Activated CD4-positive, alpha-beta T cell treated with anti-CD3 and anti-CD28 coated beads, Interleukin-2, amount 10 ng/mL, durations not matched to agents 7 days and 5 days (primary cell): ENCODE data around the gene UNC13C. TPM values are rescaled to one million over a fixed set of nuclear protein-coding genes. Genes with fewer than 3 reads are reported as not detected.

ENCODE experiments used
- CTCF ChIA-PET: fragments of 350-600 bp; sonication (Branson Sonifier 250); formaldehyde crosslinking; loops from one replicate; lab custom pipeline; 2021; ENCODE audit warnings: antibody characterized with exemption; lab: Charles Lee
- POLR2A ChIA-PET: fragments of 350-600 bp; sonication (Branson Sonifier 250); formaldehyde crosslinking; loops from one replicate; lab custom pipeline; 2021; ENCODE audit warnings: antibody characterized with exemption; lab: Charles Lee
- DNase-seq: peaks from one replicate; pipeline ENCODE4 v3.0.0-alpha.2; 2020
- H3K27ac Mint-ChIP-seq: one replicate; pipeline ENCODE4 v1.8.0; 2021; ENCODE audit warnings: mild to moderate bottlenecking, moderate library complexity, mixed read lengths
- H3K27me3 Mint-ChIP-seq: one replicate; pipeline ENCODE4 v1.8.0; 2021; ENCODE audit warnings: mixed read lengths
- H3K36me3 Mint-ChIP-seq: one replicate; pipeline ENCODE4 v1.8.0; 2021; ENCODE audit warnings: low read depth, mixed read lengths
- H3K4me1 Mint-ChIP-seq: one replicate; pipeline ENCODE4 v1.8.0; 2021; ENCODE audit warnings: mixed read lengths
- H3K4me3 Mint-ChIP-seq: one replicate; pipeline ENCODE4 v1.8.0; 2021; ENCODE audit warnings: mild to moderate bottlenecking, moderate library complexity, mixed read lengths
- H3K9me3 Mint-ChIP-seq: one replicate; pipeline ENCODE4 v1.8.0; 2021; ENCODE audit warnings: mixed read lengths
- total RNA-seq, 2 experiments: library from RNA; stranded (reverse); gene quantifications; one replicate each; pipeline ENCODE4 v1.2.3, GENCODE V29; 2021

UNC13C gene
- total RNA-seq, 2 experiments from 2014 or later = not detected

GRCh38 chr15:54197995-54198394 lies 219.8 kb downstream of the UNC13C start:
- H3K9me3 Mint-ChIP-seq = peaks cover 2% of the 10 kb centered on the region

GRCh38 chr15:54206586-54207321 lies 228.5 kb downstream of the UNC13C start:
- H3K27me3 Mint-ChIP-seq = no peaks in the 10 kb centered on the region
- CTCF ChIA-PET = no interaction called here
- no peaks in the 10 kb centered on the region for H3K36me3 Mint-ChIP-seq
- no peak for DNase-seq
- no peaks in the 10 kb centered on the region for H3K9me3 Mint-ChIP-seq
- no peak overlapping the region for H3K27ac Mint-ChIP-seq
- POLR2A ChIA-PET = no interaction called here
- no peak overlapping the region for H3K4me3 Mint-ChIP-seq
- H3K4me1 Mint-ChIP-seq = no peaks in the 10 kb centered on the region

More at GRCh38 chr15:54197995-54198394, 219.8 kb downstream of the UNC13C start:
- ChIA-PET CTCF (no interaction called here), POLR2A (no interaction called here)
- no peak overlapping the region for H3K27ac Mint-ChIP-seq
- no peak overlapping the region for H3K4me3 Mint-ChIP-seq
- no peaks in the 10 kb centered on the region for H3K4me1 Mint-ChIP-seq
- no peaks in the 10 kb centered on the region for H3K27me3 Mint-ChIP-seq
- no peaks in the 10 kb centered on the region for H3K36me3 Mint-ChIP-seq
- no peak for DNase-seq

GRCh38 chr15:54208786-54209185 lies 230.5 kb downstream of the UNC13C start:
- CTCF ChIA-PET = no interaction called here
- no peak overlapping the region for H3K4me3 Mint-ChIP-seq
- no peaks in the 10 kb centered on the region for H3K4me1 Mint-ChIP-seq
- no peaks in the 10 kb centered on the region for H3K36me3 Mint-ChIP-seq
- POLR2A ChIA-PET = no interaction called here
- no peak for DNase-seq
- H3K27me3 Mint-ChIP-seq = no peaks in the 10 kb centered on the region
- H3K27ac Mint-ChIP-seq = no peak overlapping the region
- no peaks in the 10 kb centered on the region for H3K9me3 Mint-ChIP-seq

GRCh38 chr15:54212635-54213034 lies 234.4 kb downstream of the UNC13C start:
- H3K4me3 Mint-ChIP-seq = no peak overlapping the region
- H3K9me3 Mint-ChIP-seq = no peaks in the 10 kb centered on the region
- ChIA-PET CTCF (no interaction called here), POLR2A (no interaction called here)
- no peaks in the 10 kb centered on the region for H3K27me3 Mint-ChIP-seq
- no peak for DNase-seq
- H3K36me3 Mint-ChIP-seq = no peaks in the 10 kb centered on the region
- H3K4me1 Mint-ChIP-seq = no peaks in the 10 kb centered on the region
- no peak overlapping the region for H3K27ac Mint-ChIP-seq

GRCh38 chr15:54226455-54226854 lies 248.2 kb downstream of the UNC13C start:
- Mint-ChIP-seq H3K4me3 (no peak overlapping the region), H3K27ac (no peak overlapping the region), H3K4me1 (no peaks in the 10 kb centered on the region), H3K36me3 (no peaks in the 10 kb centered on the region), H3K27me3 (no peaks in the 10 kb centered on the region), H3K9me3 (peaks cover 2% of the 10 kb centered on the region)
- ChIA-PET POLR2A (no interaction called here), CTCF (interaction anchor here (1.3 kb wide), 1 partner anchor 29 kb away, joined by 3 read pairs; no protein-coding TSS in a partner anchor)
- no peak for DNase-seq

GRCh38 chr15:54227569-54227968 lies 249.3 kb downstream of the UNC13C start:
- no peaks in the 10 kb centered on the region for H3K27me3 Mint-ChIP-seq
- no peak overlapping the region for H3K4me3 Mint-ChIP-seq
- peaks cover 2% of the 10 kb centered on the region for H3K9me3 Mint-ChIP-seq
- H3K27ac Mint-ChIP-seq = no peak overlapping the region
- DNase-seq = no peak
- H3K36me3 Mint-ChIP-seq = no peaks in the 10 kb centered on the region
- H3K4me1 Mint-ChIP-seq = no peaks in the 10 kb centered on the region
- ChIA-PET POLR2A (no interaction called here), CTCF (interaction anchor here (1.3 kb wide), 1 partner anchor 28 kb away, joined by 3 read pairs; no protein-coding TSS in a partner anchor)

GRCh38 chr15:54250326-54250725 lies 272.1 kb downstream of the UNC13C start:
- POLR2A ChIA-PET = no interaction called here
- no peaks in the 10 kb centered on the region for H3K4me1 Mint-ChIP-seq

GRCh38 chr15:54256190-54256589 lies 277.9 kb downstream of the UNC13C start:
- no peaks in the 10 kb centered on the region for H3K4me1 Mint-ChIP-seq
- no peak for DNase-seq
- H3K36me3 Mint-ChIP-seq = no peaks in the 10 kb centered on the region
- no peak overlapping the region for H3K27ac Mint-ChIP-seq
- H3K27me3 Mint-ChIP-seq = no peaks in the 10 kb centered on the region
- H3K9me3 Mint-ChIP-seq = no peaks in the 10 kb centered on the region
- POLR2A ChIA-PET = no interaction called here
- CTCF ChIA-PET = interaction anchor here (0.9 kb wide), 1 partner anchor 29 kb away, joined by 3 read pairs; no protein-coding TSS in a partner anchor
- H3K4me3 Mint-ChIP-seq = no peak overlapping the region

More at GRCh38 chr15:54250326-54250725, 272.1 kb downstream of the UNC13C start:
- no peaks in the 10 kb centered on the region for H3K27me3 Mint-ChIP-seq
- CTCF ChIA-PET = no interaction called here
- DNase-seq = no peak
- H3K4me3 Mint-ChIP-seq = no peak overlapping the region
- no peaks in the 10 kb centered on the region for H3K36me3 Mint-ChIP-seq
- no peak overlapping the region for H3K27ac Mint-ChIP-seq
- no peaks in the 10 kb centered on the region for H3K9me3 Mint-ChIP-seq

- POLR2A ChIA-PET = no interaction called here
- DNase-seq = no peak
- CTCF ChIA-PET = no interaction called here
- Mint-ChIP-seq H3K27ac (no peak overlapping the region), H3K4me1 (no peaks in the 10 kb centered on the region), H3K27me3 (no peaks in the 10 kb centered on the region), H3K36me3 (no peaks in the 10 kb centered on the region), H3K9me3 (no peaks in the 10 kb centered on the region), H3K4me3 (no peak overlapping the region)
These were observed 295.7 kb downstream of the UNC13C start for GRCh38 chr15:54273928-54274327.

- POLR2A ChIA-PET = no interaction called here
- CTCF ChIA-PET = no interaction called here
- Mint-ChIP-seq H3K4me3 (no peak overlapping the region), H3K9me3 (no peaks in the 10 kb centered on the region), H3K27ac (no peak overlapping the region), H3K36me3 (no peaks in the 10 kb centered on the region), H3K4me1 (no peaks in the 10 kb centered on the region), H3K27me3 (no peaks in the 10 kb centered on the region)
- DNase-seq = no peak
These were observed 299.6 kb downstream of the UNC13C start for GRCh38 chr15:54277834-54278233.

- Mint-ChIP-seq H3K27ac (no peak overlapping the region), H3K4me3 (no peak overlapping the region), H3K9me3 (no peaks in the 10 kb centered on the region), H3K27me3 (no peaks in the 10 kb centered on the region), H3K4me1 (no peaks in the 10 kb centered on the region), H3K36me3 (no peaks in the 10 kb centered on the region)
- no peak for DNase-seq
- ChIA-PET CTCF (no interaction called here), POLR2A (no interaction called here)
These were observed 302.5 kb downstream of the UNC13C start for GRCh38 chr15:54280726-54281125.

- Mint-ChIP-seq H3K9me3 (no peaks in the 10 kb centered on the region), H3K27me3 (peaks cover under 1% of the 10 kb centered on the region), H3K4me1 (no peaks in the 10 kb centered on the region), H3K36me3 (no peaks in the 10 kb centered on the region), H3K4me3 (no peak overlapping the region), H3K27ac (no peak overlapping the region)
- DNase-seq = no peak
- ChIA-PET CTCF (no interaction called here), POLR2A (no interaction called here)
These were observed 304.1 kb downstream of the UNC13C start for GRCh38 chr15:54282228-54282836.

- no peaks in the 10 kb centered on the region for H3K36me3 Mint-ChIP-seq
- H3K4me1 Mint-ChIP-seq = peaks cover 2% of the 10 kb centered on the region
- DNase-seq = no peak
- H3K27ac Mint-ChIP-seq = no peak overlapping the region
- H3K4me3 Mint-ChIP-seq = no peak overlapping the region
- ChIA-PET POLR2A (no interaction called here), CTCF (no interaction called here)
- no peaks in the 10 kb centered on the region for H3K9me3 Mint-ChIP-seq
- peaks cover 2% of the 10 kb centered on the region for H3K27me3 Mint-ChIP-seq
These were observed 309.8 kb downstream of the UNC13C start for GRCh38 chr15:54288049-54288448.
